ENCODE data around the gene CSRNP3. TPM values are rescaled to one million over a fixed set of nuclear protein-coding genes. Genes with fewer than 3 reads are reported as not detected.

CSRNP3 gene
- polyA plus RNA-seq, 1 experiment: 0.25 TPM

- Histone ChIP-seq H3K4me3 (ENCODE audit: low read depth, low read length) (no peak overlapping the region), H3K27ac (ENCODE audit: low read depth, low read length) (no peak overlapping the region), H3K27me3 (ENCODE audit: control insufficient read depth, insufficient read depth, low read length) (no peaks in the 10 kb centered on the region), H3K9me3 (ENCODE audit: control insufficient read depth, insufficient read depth, low read length) (peaks cover 4% of the 10 kb centered on the region; the same call in 1 of the 2 replicates)
- ChIA-PET CTCF (no interaction called here), POLR2A (interaction anchor here (0.7 kb wide), 1 partner anchor 436 kb away, joined by 3 read pairs; no protein-coding TSS in a partner anchor)
- no peak for DNase-seq (ENCODE audit: low read depth, low spot score)
- TF ChIP-seq, protein P1, sequence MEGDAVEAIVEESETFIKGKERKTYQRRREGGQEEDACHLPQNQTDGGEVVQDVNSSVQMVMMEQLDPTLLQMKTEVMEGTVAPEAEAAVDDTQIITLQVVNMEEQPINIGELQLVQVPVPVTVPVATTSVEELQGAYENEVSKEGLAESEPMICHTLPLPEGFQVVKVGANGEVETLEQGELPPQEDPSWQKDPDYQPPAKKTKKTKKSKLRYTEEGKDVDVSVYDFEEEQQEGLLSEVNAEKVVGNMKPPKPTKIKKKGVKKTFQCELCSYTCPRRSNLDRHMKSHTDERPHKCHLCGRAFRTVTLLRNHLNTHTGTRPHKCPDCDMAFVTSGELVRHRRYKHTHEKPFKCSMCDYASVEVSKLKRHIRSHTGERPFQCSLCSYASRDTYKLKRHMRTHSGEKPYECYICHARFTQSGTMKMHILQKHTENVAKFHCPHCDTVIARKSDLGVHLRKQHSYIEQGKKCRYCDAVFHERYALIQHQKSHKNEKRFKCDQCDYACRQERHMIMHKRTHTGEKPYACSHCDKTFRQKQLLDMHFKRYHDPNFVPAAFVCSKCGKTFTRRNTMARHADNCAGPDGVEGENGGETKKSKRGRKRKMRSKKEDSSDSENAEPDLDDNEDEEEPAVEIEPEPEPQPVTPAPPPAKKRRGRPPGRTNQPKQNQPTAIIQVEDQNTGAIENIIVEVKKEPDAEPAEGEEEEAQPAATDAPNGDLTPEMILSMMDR (IDR thresholded peaks at IDR 0.05; ENCODE audit: low read depth, low read length): no peak
Measured at GRCh38 chr2:165427686-165428085, 41.8 kb upstream of the CSRNP3 start.

GRCh38 chr2:165428926-165429325 is 40.6 kb upstream of the CSRNP3 start:
- H3K27ac ChIP-seq (ENCODE audit: low read depth, low read length): no peak overlapping the region
- H3K27me3 ChIP-seq (ENCODE audit: control insufficient read depth, insufficient read depth, low read length): no peaks in the 10 kb centered on the region
- ChIA-PET CTCF (no interaction called here), POLR2A (no interaction called here)
- H3K9me3 ChIP-seq (ENCODE audit: control insufficient read depth, insufficient read depth, low read length): peaks cover 4% of the 10 kb centered on the region; the same call in 1 of the 2 replicates
- no peak for DNase-seq (ENCODE audit: low read depth, low spot score)
- no peak overlapping the region for H3K4me3 ChIP-seq (ENCODE audit: low read depth, low read length)
- TF ChIP-seq, protein P1 (IDR thresholded peaks at IDR 0.05; ENCODE audit: low read depth, low read length): no peak

DNA sequence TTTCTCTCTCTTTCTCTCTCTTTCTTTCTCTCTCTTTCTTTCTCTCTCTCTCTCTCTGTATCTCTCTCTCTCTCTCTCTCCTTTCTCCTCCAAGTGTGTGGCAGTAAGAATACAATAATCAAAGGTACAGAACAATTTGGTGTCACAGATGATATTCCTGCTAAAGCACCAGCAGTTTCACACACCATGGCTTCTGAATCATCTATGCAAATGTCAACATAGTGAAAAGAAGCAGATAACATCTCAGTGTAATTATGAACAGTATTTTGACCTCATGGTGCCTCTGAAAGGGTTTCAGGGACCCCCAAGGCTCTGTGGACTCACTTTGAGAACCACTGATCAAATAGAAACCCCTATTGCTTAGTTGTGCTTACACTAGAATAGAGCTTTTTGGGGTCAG is 38.5 kb upstream of the CSRNP3 start:
- Histone ChIP-seq H3K9me3 (ENCODE audit: control insufficient read depth, insufficient read depth, low read length) (peaks cover 4% of the 10 kb centered on the region; the same call in 1 of the 2 replicates), H3K27ac (ENCODE audit: low read depth, low read length) (no peak overlapping the region), H3K4me3 (ENCODE audit: low read depth, low read length) (no peak overlapping the region), H3K27me3 (ENCODE audit: control insufficient read depth, insufficient read depth, low read length) (no peaks in the 10 kb centered on the region)
- no peak for DNase-seq (ENCODE audit: low read depth, low spot score)
- ChIA-PET CTCF (no interaction called here), POLR2A (no interaction called here)
- TF ChIP-seq, protein P1 (IDR thresholded peaks at IDR 0.05; ENCODE audit: low read depth, low read length): no peak

DNA sequence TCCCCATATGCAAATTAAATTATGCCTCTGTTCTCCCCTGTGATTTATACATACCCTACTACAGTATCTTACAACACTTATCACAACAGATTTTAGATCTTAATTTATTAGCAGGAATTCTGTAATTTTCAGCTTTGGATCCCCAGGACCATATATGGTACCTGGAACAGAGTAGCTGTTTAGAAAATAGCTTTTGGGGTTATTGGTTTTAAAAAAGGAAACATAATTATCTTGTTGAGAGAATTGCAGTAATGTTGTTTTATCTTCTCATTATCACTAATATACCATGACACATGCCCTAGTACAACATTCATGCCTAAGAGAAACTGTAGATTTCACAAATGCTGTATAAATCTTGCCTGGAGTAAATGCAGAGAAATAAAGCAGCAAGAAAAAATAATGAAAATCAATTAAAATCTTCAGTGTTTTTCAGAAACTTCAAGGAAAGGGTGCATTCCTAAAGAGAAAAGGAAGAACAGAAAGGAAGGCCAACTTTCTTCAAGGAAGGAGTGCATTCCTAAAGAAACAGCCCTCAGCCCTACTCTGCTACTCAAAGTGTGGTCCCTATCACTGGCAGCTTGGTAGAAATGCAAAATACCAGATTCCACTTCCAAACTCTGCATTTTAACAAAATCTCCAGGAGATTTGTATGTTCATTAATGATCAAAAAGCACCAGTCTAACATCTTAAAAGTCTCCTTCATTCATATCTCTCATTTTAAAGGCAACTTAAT is 37.1 kb upstream of the CSRNP3 start:
- no peak overlapping the region for H3K4me3 ChIP-seq (ENCODE audit: low read depth, low read length)
- no peaks in the 10 kb centered on the region for H3K27me3 ChIP-seq (ENCODE audit: control insufficient read depth, insufficient read depth, low read length)
- TF ChIP-seq, protein P1 (IDR thresholded peaks at IDR 0.05; ENCODE audit: low read depth, low read length): no peak
- DNase-seq (ENCODE audit: low read depth, low spot score): no peak
- POLR2A ChIA-PET: no interaction called here
- no peak overlapping the region for H3K27ac ChIP-seq (ENCODE audit: low read depth, low read length)
- peaks cover 4% of the 10 kb centered on the region; the same call in 1 of the 2 replicates for H3K9me3 ChIP-seq (ENCODE audit: control insufficient read depth, insufficient read depth, low read length)
- CTCF ChIA-PET: no interaction called here

- Histone ChIP-seq H3K27ac (ENCODE audit: low read depth, low read length) (no peak overlapping the region), H3K9me3 (ENCODE audit: control insufficient read depth, insufficient read depth, low read length) (no peaks in the 10 kb centered on the region), H3K4me3 (ENCODE audit: low read depth, low read length) (no peak overlapping the region), H3K27me3 (ENCODE audit: control insufficient read depth, insufficient read depth, low read length) (no peaks in the 10 kb centered on the region)
- TF ChIP-seq, protein P1 (IDR thresholded peaks at IDR 0.05; ENCODE audit: low read depth, low read length): no peak
- DNase-seq (ENCODE audit: low read depth, low spot score): no peak
- POLR2A ChIA-PET: no interaction called here
- CTCF ChIA-PET: interaction anchor here (1.0 kb wide), 1 partner anchor 439 kb away, joined by 3 read pairs; no protein-coding TSS in a partner anchor
Measured at GRCh38 chr2:165434865-165435496, 34.5 kb upstream of the CSRNP3 start.
